GM12878 (cell line): Measurements from ENCODE around the gene ANLN. TPM values are rescaled to one million over a fixed set of nuclear protein-coding genes. Genes with fewer than 3 reads are reported as not detected.

Experiments
- ATAC-seq: fragments of 200-7000 bp; cut with Tn5 transposase; 3 replicates; pipeline ENCODE4 v1.9.1; 2020; ENCODE audit warnings: mild to moderate bottlenecking, moderate library complexity
- BruUV-seq: library from RNA; stranded (reverse); fragments of 400-500 nt; replicated peaks from 2 replicates; lab custom pipeline; 2021; lab: Mats Ljungman, UMichigan
- CTCF ChIA-PET: fragments of 300-600 bp; sonication (Branson Sonifier 250); formaldehyde crosslinking; extraction: SDS; loops from one replicate; lab custom pipeline; 2021; ENCODE audit warnings: inconsistent platforms; lab: Yijun Ruan, JAX
- POLR2A ChIA-PET: fragments of 350-600 bp; formaldehyde crosslinking; extraction: SDS; loops from one replicate; lab custom pipeline; 2021; ENCODE audit warnings: inconsistent platforms; lab: Charles Lee
- RAD21 ChIA-PET: fragments of 300-600 bp; sonication (Branson Sonifier 250); formaldehyde crosslinking; loops from one replicate; lab custom pipeline; 2023; ENCODE audit warnings: antibody characterized with exemption; ENCODE audit not compliant: unreplicated experiment; lab: Charles Lee
- SMC1A ChIA-PET: fragments of 300-600 bp; sonication (Branson Sonifier 250); formaldehyde crosslinking; loops from one replicate; lab custom pipeline; 2023; ENCODE audit not compliant: unreplicated experiment, uncharacterized antibody; lab: Charles Lee
- DNase-seq: peaks from one replicate; pipeline ENCODE4 v3.0.0-alpha.2; 2011; ENCODE audit warnings: low read depth, low spot score
- FAIRE-seq: peaks from 3 replicates; lab custom pipeline; 2011; peaks lifted over from hg19 to GRCh38; lab: Jason Lieb, UNC
- H2AFZ ChIP-seq: 2 replicates; pipeline ENCODE4 v1.6.0; 2011; ENCODE audit warnings: low read depth, low read length, control low read depth; ENCODE audit not compliant: control insufficient read depth
- H3K27ac ChIP-seq: 2 replicates; pipeline ENCODE4 v1.5.1; 2011; ENCODE audit warnings: control low read depth; ENCODE audit not compliant: control insufficient read depth, insufficient read depth
- H3K27me3 ChIP-seq, 2 experiments: replicated peaks in 1 of 2; 2 replicates each; pipeline versions ENCODE4 v1.6.0 to v1.6.1; 2011; ENCODE audit warnings: low read length in 1 of 2; ENCODE audit not compliant: control insufficient read depth in 2 of 2, insufficient read depth in 2 of 2
- H3K36me3 ChIP-seq, 2 experiments: 2 replicates each; pipeline ENCODE4 v1.5.1; 2011; ENCODE audit warnings: low read length in 1 of 2; ENCODE audit not compliant: control insufficient read depth in 2 of 2, insufficient read depth in 2 of 2
- H3K4me1 ChIP-seq: 2 replicates; pipeline ENCODE4 v1.6.1; 2011; ENCODE audit warnings: mild to moderate bottlenecking, low read length, moderate library complexity, mixed read lengths; ENCODE audit not compliant: control insufficient read depth, insufficient read depth
- H3K4me2 ChIP-seq: 2 replicates; pipeline ENCODE4 v1.6.0; 2011; ENCODE audit warnings: control low read depth; ENCODE audit not compliant: control insufficient read depth, insufficient read depth
- H3K4me3 ChIP-seq: fragments of 200-600 bp; sonication (generic); 2 replicates; pipeline ENCODE4 v1.5.1; 2016
- H3K79me2 ChIP-seq: 2 replicates; pipeline ENCODE4 v1.6.0; 2011; ENCODE audit warnings: low read length; ENCODE audit not compliant: control insufficient read depth, insufficient read depth
- H3K9ac ChIP-seq: 2 replicates; pipeline ENCODE4 v1.8.0; 2011; ENCODE audit warnings: low read length, control low read depth, mixed read lengths; ENCODE audit not compliant: control insufficient read depth, insufficient read depth
- H3K9me3 ChIP-seq: replicated peaks from 3 replicates; pipeline ENCODE4 v1.5.1; 2011; ENCODE audit warnings: mild to moderate bottlenecking, low read length; ENCODE audit not compliant: control insufficient read depth, insufficient read depth
- H4K20me1 ChIP-seq: 2 replicates; pipeline ENCODE4 v1.6.0; 2011; ENCODE audit not compliant: control insufficient read depth, insufficient read depth
- BACH1 ChIP-seq: fragments of 450-650 bp; IDR thresholded peaks from 2 replicates; pipeline ENCODE4 v1.6.1; 2017; ENCODE audit warnings: mild to moderate bottlenecking, borderline replicate concordance
- NFYB ChIP-seq: IDR thresholded peaks from 2 replicates; pipeline ENCODE4 v1.6.1; 2011; ENCODE audit warnings: low read depth, mild to moderate bottlenecking, low read length, improper control_type of control experiment, moderate library complexity; ENCODE audit not compliant: insufficient read depth
- RELA ChIP-seq: fragments of 450-650 bp; IDR thresholded peaks from 2 replicates; pipeline ENCODE4 v1.8.0; 2014; ENCODE audit warnings: borderline replicate concordance; ENCODE audit not compliant: partially characterized antibody
- SMC3 ChIP-seq: IDR thresholded peaks from 2 replicates; pipeline ENCODE4 v1.6.1; 2011; ENCODE audit warnings: low read length, improper control_type of control experiment, borderline replicate concordance
- STAT3 ChIP-seq: IDR thresholded peaks from 2 replicates; pipeline ENCODE4 v1.6.1; 2011; ENCODE audit warnings: low read depth, low read length, improper control_type of control experiment
- WGBS: methylation state at CpG from one replicate; pipeline ENCODE4 v1.1.6; 2016; ENCODE audit warnings: low lambda C conversion rate; ENCODE audit not compliant: insufficient replicate concordance, insufficient coverage; ENCODE audit errors: missing lambda C conversion rate; 5-methylcytosine and 5-hydroxymethylcytosine counted together
- in situ Hi-C: fragments of 300-500 bp; cut with MboI; formaldehyde crosslinking; loops from 9 replicates; pipeline ENCODE4 v1.14.3; 2018; ENCODE audit warnings: mixed read lengths
- intact Hi-C: fragments of 100-400 bp; cut with micrococcal nuclease; formaldehyde crosslinking; loops from one replicate; pipeline ENCODE4 v1.14.2; 2022; ENCODE audit not compliant: unreplicated experiment
- polyA plus RNA-seq, 11 experiments: library from polyadenylated mRNA; depleted of rRNA in 4 of 11; unstranded in 6 of 11; stranded (reverse) in 5 of 11; fragments of >200 nt; fragmentation: Nextera tagmentation in 4 of 11; fragmentation: Illumina TruSeq in 1 of 11; extraction: Ambion mirVana in 4 of 11; extraction: Trizol in 1 of 11; gene quantifications; 1 replicate in 1 of 11; 2 replicates in 10 of 11; pipeline versions ENCODE4 v1.2.1 to v1.2.3, GENCODE V29; 2011 to 2016; ENCODE audit warnings: inconsistent platforms in 2 of 11, missing spikeins in 2 of 11, low read depth in 1 of 11
- total RNA-seq, 4 experiments: library from RNA; depleted of rRNA in 3 of 4; stranded (reverse); fragments of >200 nt in 3 of 4; fragmentation: Illumina TruSeq in 1 of 4; extraction: Trizol in 1 of 4; gene quantifications; 2 replicates each; pipeline versions ENCODE4 v1.2.1 to v1.2.3, GENCODE V29; 2013 to 2021
- TF ChIP-seq, protein P1 (sequence below): fragments of 450-650 bp; IDR thresholded peaks from 2 replicates; pipeline ENCODE4 v1.6.1; 2017; ENCODE audit warnings: mild to moderate bottlenecking, moderate library complexity

ANLN gene
- total and polyA plus RNA-seq, 10 of the 15 experiments (the other 5 are each of a cell fraction or from before 2014, with no cell fraction given) = 9.5 to 32.1 (median 24.2) TPM

DNA sequence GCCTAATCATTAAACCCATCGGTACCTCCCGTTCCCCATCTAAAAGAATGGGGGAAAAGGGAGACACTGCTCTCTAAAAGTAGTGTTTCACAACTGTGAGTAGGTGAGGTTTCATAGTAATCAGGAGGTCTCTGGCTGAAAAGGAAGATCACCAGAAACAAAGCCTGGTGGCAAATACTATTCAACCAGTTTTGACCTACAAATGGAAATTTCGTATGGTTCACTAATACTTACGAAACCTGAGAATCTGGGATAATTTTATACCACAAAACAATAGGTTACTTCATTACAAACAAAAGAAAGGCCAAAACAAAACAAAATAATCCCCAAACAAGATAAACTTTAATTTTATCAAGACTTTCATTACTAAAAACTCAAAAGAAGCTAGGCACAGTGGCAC is 28.4 kb upstream of the ANLN start (continued):
- TF ChIP-seq SMC3 = no peak
- TF ChIP-seq NFYB = no peak

- Histone ChIP-seq H4K20me1 (no peaks in the 10 kb centered on the region), H3K4me3 (no peak overlapping the region), H3K4me1 (no peaks in the 10 kb centered on the region), H2AFZ (no peak overlapping the region), H3K79me2 (no peaks in the 10 kb centered on the region), H3K9ac (no peak overlapping the region), H3K4me2 (no peak overlapping the region), H3K27ac (no peak overlapping the region), H3K9me3 (no peaks in the 10 kb centered on the region), H3K27me3 (no peaks in the 10 kb centered on the region; a peak in 2 of 4 replicates), H3K36me3 (no peaks in the 10 kb centered on the region)
- TF ChIP-seq STAT3 = no peak
- TF ChIP-seq BACH1 = no peak
- TF ChIP-seq, protein P1, sequence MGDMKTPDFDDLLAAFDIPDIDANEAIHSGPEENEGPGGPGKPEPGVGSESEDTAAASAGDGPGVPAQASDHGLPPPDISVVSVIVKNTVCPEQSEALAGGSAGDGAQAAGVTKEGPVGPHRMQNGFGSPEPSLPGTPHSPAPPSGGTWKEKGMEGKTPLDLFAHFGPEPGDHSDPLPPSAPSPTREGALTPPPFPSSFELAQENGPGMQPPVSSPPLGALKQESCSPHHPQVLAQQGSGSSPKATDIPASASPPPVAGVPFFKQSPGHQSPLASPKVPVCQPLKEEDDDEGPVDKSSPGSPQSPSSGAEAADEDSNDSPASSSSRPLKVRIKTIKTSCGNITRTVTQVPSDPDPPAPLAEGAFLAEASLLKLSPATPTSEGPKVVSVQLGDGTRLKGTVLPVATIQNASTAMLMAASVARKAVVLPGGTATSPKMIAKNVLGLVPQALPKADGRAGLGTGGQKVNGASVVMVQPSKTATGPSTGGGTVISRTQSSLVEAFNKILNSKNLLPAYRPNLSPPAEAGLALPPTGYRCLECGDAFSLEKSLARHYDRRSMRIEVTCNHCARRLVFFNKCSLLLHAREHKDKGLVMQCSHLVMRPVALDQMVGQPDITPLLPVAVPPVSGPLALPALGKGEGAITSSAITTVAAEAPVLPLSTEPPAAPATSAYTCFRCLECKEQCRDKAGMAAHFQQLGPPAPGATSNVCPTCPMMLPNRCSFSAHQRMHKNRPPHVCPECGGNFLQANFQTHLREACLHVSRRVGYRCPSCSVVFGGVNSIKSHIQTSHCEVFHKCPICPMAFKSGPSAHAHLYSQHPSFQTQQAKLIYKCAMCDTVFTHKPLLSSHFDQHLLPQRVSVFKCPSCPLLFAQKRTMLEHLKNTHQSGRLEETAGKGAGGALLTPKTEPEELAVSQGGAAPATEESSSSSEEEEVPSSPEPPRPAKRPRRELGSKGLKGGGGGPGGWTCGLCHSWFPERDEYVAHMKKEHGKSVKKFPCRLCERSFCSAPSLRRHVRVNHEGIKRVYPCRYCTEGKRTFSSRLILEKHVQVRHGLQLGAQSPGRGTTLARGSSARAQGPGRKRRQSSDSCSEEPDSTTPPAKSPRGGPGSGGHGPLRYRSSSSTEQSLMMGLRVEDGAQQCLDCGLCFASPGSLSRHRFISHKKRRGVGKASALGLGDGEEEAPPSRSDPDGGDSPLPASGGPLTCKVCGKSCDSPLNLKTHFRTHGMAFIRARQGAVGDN = no peak
- no peak for TF ChIP-seq RELA
- ChIA-PET CTCF (interaction anchor here (1.0 kb wide), 1 partner anchor 29 kb away, joined by 4 read pairs; no protein-coding TSS in a partner anchor), SMC1A (no interaction called here), POLR2A (no interaction called here), RAD21 (no interaction called here)
- 100% methylated on average over 1 of the region's 1 CpG for WGBS
- intact Hi-C loops = no loop called here
- FAIRE-seq (no peak), DNase-seq (no peak), ATAC-seq (no peak)
- BruUV-seq = no TSS peak
- in situ Hi-C loops = no loop called here
These were observed 26.1 kb upstream of the ANLN start for GRCh38 chr7:36363515-36363914.
